GM12878 (cell line): Measurements from ENCODE around the gene INPP4B.

ENCODE experiments used
- CBFB ChIP-seq: IDR thresholded peaks from 2 replicates; pipeline ENCODE4 v1.6.1; 2016; ENCODE audit warnings: antibody characterized with exemption, low read depth
- CTCF ChIP-seq, 3 experiments: IDR thresholded peaks in 2 of 3; conservative IDR thresholded peaks in 1 of 3; 2 replicates each; pipeline ENCODE4 v1.5.1; 2011; ENCODE audit warnings: low read depth in 3 of 3, low read length in 3 of 3, mild to moderate bottlenecking in 3 of 3, control low read depth in 2 of 3, moderate library complexity in 2 of 3, inconsistent platforms in 1 of 3, mixed read lengths in 1 of 3; ENCODE audit not compliant: control insufficient read depth in 2 of 3, insufficient read depth in 1 of 3; ENCODE audit errors: extremely low read depth in 1 of 3
- FOXM1 ChIP-seq: IDR thresholded peaks from 2 replicates; pipeline ENCODE4 v1.6.1; 2012; ENCODE audit warnings: low read depth, mild to moderate bottlenecking, inconsistent platforms, low read length, moderate library complexity
- HDGF ChIP-seq: fragments of 450-650 bp; IDR thresholded peaks from 2 replicates; pipeline ENCODE4 v1.6.1; 2016; ENCODE audit warnings: antibody characterized with exemption
- IRF3 ChIP-seq: fragments of 450-650 bp; IDR thresholded peaks from 2 replicates; pipeline ENCODE4 v1.6.1; 2014; ENCODE audit warnings: mild to moderate bottlenecking
- NBN ChIP-seq: fragments of 450-650 bp; IDR thresholded peaks from 2 replicates; pipeline ENCODE4 v1.6.1; 2016
- NFIC ChIP-seq: IDR thresholded peaks from 2 replicates; pipeline ENCODE4 v1.6.1; 2012; ENCODE audit warnings: low read depth, mild to moderate bottlenecking, inconsistent platforms, low read length, moderate library complexity
- NKRF ChIP-seq: fragments of 450-650 bp; conservative IDR thresholded peaks from 2 replicates; pipeline ENCODE4 v1.6.1; 2017; ENCODE audit warnings: mild to moderate bottlenecking, moderate library complexity
- POLR2A ChIP-seq: IDR thresholded peaks from 2 replicates; pipeline ENCODE4 v1.6.1; 2011; ENCODE audit warnings: low read depth, mild to moderate bottlenecking, low read length
- POLR2AphosphoS5 ChIP-seq: IDR thresholded peaks from 2 replicates; pipeline ENCODE4 v1.6.1; 2011; ENCODE audit warnings: mild to moderate bottlenecking, low read length, inconsistent platforms
- PRDM15 ChIP-seq: fragments of 450-650 bp; formaldehyde crosslinking; IDR thresholded peaks from 2 replicates; pipeline ENCODE4 v1.4.0; 2020; ENCODE audit warnings: mild to moderate bottlenecking, moderate library complexity
- SRF ChIP-seq, 2 experiments: IDR thresholded peaks; 2 replicates each; pipeline ENCODE4 v1.6.1; 2011; ENCODE audit warnings: low read depth in 2 of 2, low read length in 2 of 2, mild to moderate bottlenecking in 1 of 2, moderate library complexity in 1 of 2
- SUZ12 ChIP-seq: fragments of 200-600 bp; sonication (generic); IDR thresholded peaks from one replicate; pipeline ENCODE4 v1.6.1; 2018; ENCODE audit warnings: antibody characterized with exemption, mild to moderate bottlenecking; ENCODE audit not compliant: unreplicated experiment
- USF2 ChIP-seq: IDR thresholded peaks from 2 replicates; pipeline ENCODE4 v1.6.1; 2011; ENCODE audit warnings: low read depth, low read length, improper control_type of control experiment, borderline replicate concordance

- TF ChIP-seq NKRF (no peak), USF2 (no peak), SRF (IDR thresholded peaks at IDR 0.05; ENCODE audit: low read depth in 2 of 2, low read length in 2 of 2) (no peak), NBN (no peak), POLR2A (no peak), SUZ12 (no peak), FOXM1 (no peak), POLR2AphosphoS5 (no peak), CBFB (no peak), NFIC (no peak), IRF3 (no peak), HDGF (no peak), PRDM15 (no peak), CTCF (IDR thresholded peaks at IDR 0.05 in 2 of 3, conservative IDR thresholded peaks at IDR 0.05 in 1 of 3; ENCODE audit: control insufficient read depth in 2 of 3, extremely low read depth in 1 of 3, insufficient read depth in 1 of 3, low read depth in 3 of 3, low read length in 3 of 3) (no peak)
Observed at GRCh38 chr4:142718981-142719380, 127.1 kb downstream of the INPP4B start.
